Stimulated activated CD8-positive, alpha-beta memory T cell treated with anti-CD3 and anti-CD28 coated beads, Interleukin-2, amount 100 ng/mL, for 1 hour (primary cell): ENCODE results near the gene IQSEC3.
"Not testable (repeated sequence)": the region's sequence is repeated elsewhere in the genome, so short reads cannot be mapped to it uniquely, and the experiment has no call there.

Experiments
- DNase-seq, 2 donors: peaks; one replicate each; pipeline ENCODE4 v3.0.0-alpha.2; 2020; ENCODE audit warnings: low read depth in 2 of 2

Gene IQSEC3

GRCh38 chr12:177980-178828, 111.6 kb downstream of the IQSEC3 start:
- no peak for DNase-seq

- DNase-seq = no peak
Measured at GRCh38 chr12:178829-179109, 112.2 kb downstream of the IQSEC3 start.

GRCh38 chr12:179131-179884, 112.7 kb downstream of the IQSEC3 start:
- DNase-seq = no peak

GRCh38 chr12:179885-180284, 113.3 kb downstream of the IQSEC3 start:
- DNase-seq = no peak

GRCh38 chr12:180445-180844, 113.9 kb downstream of the IQSEC3 start:
- DNase-seq = no peak

- no peak for DNase-seq
Measured at GRCh38 chr12:181921-182320, 115.4 kb downstream of the IQSEC3 start.

- DNase-seq = no peak
Measured at GRCh38 chr12:182381-182892, 115.9 kb downstream of the IQSEC3 start.

- no peak for DNase-seq
Measured at GRCh38 chr12:184811-185575, 118.4 kb downstream of the IQSEC3 start.

- DNase-seq = no peak
Measured at GRCh38 chr12:185576-185955, 119.0 kb downstream of the IQSEC3 start.

GRCh38 chr12:186006-186625, 119.5 kb downstream of the IQSEC3 start:
- DNase-seq = no peak

GRCh38 chr12:187986-188909, 121.7 kb downstream of the IQSEC3 start:
- not testable (repeated sequence) for DNase-seq

- peak in 1 of 2 donors; percentile 10 for DNase-seq
Measured at GRCh38 chr12:188910-189621, 122.5 kb downstream of the IQSEC3 start.

- DNase-seq = no peak
Measured at GRCh38 chr12:189622-189962, 123.0 kb downstream of the IQSEC3 start.

- DNase-seq = no peak
Measured at GRCh38 chr12:190881-191280, 124.3 kb downstream of the IQSEC3 start.

GRCh38 chr12:191541-191940, 125.0 kb downstream of the IQSEC3 start:
- no peak for DNase-seq

GRCh38 chr12:193261-193660, 126.7 kb downstream of the IQSEC3 start:
- DNase-seq = no peak

GRCh38 chr12:194276-194675, 127.7 kb downstream of the IQSEC3 start:
- DNase-seq = no peak

- DNase-seq = no peak
Measured at GRCh38 chr12:195156-195555, 128.6 kb downstream of the IQSEC3 start.

GRCh38 chr12:195951-196350, 129.4 kb downstream of the IQSEC3 start:
- no peak for DNase-seq

- no peak for DNase-seq
Measured at GRCh38 chr12:196436-196835, 129.9 kb downstream of the IQSEC3 start.
